Islet of Langerhans (tissue), 1 donor: ENCODE results near the gene HTR1A.

Source experiments
- FAIRE-seq: peaks from one replicate; lab custom pipeline; 2011; peaks lifted over from hg19 to GRCh38; lab: Jason Lieb, UNC

HTR1A gene

DNA sequence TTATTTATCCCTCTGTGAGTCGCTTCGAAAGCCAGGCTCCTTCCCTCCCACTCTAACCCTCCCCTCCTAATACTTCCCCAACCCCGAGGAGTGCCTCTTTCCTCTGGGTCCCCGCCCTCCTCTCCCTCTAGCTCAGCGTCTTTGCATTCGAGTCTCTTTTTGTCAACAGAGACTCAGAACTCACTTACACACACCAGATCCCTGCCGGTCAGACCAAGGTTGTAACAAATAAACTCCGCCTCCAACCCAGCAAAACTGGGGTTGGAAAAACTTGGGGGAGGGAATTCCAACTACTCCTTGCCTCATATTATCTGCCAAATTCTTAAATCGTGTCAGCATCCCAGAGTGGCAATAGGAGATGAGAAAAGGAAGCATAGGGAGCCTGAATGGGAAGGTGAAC lies at the start of gene HTR1A:
HTR1A (minus strand) TSS at position 167 of the 400 bp plus-strand sequence. CDS start 726 bp downstream, outside the sequence.
- FAIRE-seq: no peak

DNA sequence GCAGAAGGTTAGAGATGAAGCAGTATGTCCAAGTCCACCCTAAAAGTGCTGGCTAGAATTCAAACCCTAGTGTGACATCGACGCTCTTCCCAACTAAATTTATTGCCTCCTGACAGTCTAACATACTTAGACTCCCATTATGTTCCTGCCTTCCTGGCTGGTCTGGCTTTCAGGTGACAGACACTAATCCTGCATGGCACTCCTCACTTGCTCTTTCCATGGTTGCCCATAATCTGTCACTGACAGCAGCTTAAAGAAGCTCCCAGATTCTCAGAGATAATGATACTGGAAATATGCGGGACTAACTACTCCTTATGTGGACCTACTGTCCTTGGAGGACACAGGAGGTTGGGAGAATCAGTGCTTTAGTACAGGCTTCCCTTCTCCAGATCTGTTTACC lies 41.7 kb upstream of the HTR1A start:
- no peak for FAIRE-seq

DNA sequence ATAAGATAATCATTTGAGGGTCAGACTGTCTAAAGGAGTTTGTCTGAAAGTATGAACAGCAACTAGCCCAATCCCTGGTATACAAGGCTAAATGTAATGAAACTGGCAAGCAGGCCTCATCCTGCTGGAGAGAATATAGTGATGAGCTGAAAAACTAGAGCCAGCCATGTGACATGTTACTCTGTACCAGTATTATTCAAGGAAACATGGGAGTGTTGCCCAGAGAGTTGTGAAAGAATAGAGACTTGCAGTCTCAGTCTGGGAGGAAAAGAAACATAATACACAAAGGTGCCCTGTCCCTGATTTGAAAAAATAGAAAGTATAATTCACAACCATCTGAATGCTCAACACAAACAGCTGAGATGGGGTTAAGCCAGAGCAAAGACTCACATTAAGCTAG lies 37.9 kb upstream of the HTR1A start:
- FAIRE-seq: no peak

DNA sequence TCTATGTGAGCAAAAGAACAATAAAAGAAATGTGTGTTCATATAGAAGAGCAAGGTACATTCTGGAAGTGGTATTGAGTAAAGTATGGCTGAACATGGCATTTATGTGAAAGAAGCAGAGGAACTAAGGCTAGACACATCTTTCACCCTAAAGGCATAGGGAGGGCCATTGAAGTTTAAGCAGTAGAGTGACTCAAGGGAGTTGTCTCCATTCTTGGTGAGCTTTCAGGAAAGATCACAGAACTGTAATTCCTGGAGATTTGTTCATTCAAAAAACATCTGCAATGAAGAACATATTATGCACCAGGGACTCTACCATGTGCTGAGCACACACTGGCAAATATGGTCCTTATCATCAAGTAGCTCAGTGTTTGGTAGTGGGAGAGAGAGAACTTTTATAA lies 24.8 kb upstream of the HTR1A start:
- FAIRE-seq: no peak

DNA sequence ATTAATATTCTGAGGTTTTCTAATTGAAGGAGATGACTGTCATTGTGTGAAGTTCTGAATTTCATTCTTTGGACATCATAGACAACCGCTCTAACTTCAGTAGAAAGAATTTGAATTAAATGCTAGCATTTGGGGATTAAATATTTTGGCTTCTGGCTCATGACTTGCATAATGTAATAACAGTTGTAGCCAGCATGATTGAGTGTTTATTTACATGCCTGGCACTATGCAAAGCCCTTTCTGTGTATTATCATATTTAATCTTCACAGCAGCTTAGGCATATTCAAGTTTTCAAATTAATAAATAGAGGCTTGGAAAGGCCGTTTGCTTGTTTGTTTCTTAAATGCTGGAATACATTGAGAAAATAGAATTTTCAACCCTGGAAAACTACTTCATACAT lies 19.6 kb upstream of the HTR1A start:
- FAIRE-seq: no peak

DNA sequence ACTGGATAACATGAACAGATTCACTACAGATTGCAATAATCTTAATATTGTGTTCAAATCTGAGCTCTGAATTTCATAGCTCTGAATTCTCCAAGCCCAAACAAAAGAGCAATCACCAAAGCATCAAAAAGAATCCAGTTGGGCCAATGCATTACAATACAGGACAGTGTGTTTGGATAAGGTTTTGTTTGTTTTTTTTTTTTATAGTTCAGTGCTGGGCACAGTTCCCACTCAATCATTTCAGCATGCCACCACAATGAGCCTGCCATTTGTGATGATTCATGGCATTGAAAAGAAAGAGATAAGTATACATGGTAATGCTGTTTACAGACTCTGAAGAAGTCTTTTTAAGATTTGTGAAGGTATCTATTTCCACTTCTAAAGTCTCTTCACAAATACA lies 1.7 kb upstream of the HTR1A start:
- no peak for FAIRE-seq

DNA sequence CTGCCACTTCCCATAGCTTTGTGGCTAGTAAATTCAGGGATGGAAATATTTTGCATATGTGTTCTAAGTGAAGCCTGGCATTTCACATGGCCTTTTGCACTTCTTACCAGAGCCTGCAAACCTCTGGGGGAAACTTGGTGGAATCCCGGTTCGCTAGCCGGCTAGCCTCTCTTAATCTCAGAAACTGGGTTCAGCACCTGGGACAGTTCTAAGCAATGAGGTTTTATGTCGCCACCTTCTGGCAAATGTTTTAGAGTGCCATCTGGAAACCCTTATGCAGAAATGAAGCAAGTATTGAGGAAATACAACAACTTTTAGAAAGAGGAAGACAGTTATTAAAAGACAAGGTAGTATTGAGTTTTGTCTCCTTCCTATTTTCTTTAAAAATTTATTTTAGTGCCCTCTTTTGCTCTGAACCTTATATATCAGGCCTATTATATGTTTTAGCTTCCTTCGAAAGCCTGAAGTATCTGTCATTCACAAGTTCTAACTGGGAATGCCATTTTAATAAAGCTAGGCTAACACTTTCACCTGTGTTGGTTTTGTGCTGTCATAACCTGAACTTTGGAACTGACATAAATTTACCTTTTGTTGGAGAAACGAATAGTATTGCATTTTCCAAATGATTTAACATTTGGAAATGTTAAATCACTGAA lies 963 bp upstream of the HTR1A start:
- peak; percentile 85 for FAIRE-seq

DNA sequence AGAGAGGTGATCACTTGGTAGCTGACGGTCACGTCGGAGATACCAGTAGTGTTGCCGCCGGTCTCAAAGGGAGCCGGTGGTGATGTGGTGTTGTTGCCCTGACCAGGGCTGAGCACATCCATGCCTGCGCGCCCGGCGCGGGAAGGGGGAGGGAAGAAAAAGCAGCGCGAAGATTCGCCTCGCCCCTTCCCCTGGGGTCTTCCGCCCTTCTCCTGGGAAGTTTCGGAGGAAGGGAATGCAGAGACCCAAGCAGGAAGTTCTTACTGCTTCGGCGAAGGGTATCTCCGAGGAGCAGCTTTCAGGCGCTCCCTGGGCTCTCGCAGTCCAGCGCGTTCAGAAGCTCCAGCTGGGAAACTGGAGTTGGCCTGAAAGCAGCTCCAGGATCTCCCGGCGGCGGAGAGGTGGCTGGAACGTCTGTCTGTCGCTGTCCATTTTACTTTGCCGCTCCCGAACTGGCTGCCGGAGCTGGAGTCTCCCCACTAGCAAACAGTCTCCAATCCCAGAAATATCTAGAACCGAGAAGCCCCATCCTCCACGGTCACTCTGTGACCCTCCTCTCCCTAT lies 565 bp downstream of the HTR1A start:
- no peak for FAIRE-seq

DNA sequence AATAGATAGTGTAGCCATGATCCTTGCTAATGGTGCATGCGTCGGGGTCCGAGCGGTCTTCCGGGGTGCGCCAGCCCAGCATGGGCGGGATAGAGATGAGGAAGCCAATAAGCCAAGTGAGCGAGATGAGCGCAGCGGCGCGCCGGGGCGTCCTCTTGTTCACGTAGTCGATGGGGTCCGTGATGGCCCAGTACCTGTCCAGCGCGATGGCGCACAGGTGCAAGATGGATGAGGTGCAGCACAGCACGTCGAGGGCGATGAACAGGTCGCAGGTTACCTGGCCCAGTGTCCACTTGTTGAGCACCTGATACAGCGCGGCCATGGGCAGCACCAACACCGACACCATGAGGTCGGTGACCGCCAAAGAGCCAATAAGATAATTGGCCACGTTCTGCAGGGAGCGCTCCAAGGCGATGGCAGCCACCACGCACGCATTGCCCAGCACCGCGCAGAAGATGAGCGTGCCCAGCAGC lies 1.1 kb downstream of the HTR1A start:
- no peak for FAIRE-seq

DNA sequence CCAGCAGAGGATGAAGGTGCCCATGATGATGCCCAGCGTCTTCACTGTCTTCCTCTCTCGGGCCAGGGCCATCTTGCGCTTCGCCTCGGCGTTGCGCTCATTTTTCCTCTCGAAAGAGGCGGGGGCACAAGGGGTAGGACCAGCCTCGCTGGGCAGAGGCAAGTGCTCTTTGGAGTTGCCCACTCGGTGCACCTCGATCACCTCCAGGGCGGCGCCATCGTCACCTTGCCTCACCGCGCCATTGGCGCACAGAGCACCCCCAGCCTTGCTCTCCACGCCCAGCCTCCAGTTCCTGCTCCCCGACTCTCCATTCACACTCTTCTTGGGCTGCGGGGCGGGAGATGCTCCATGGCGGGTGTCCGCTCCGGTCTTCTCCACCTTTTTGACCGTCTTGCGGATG lies 1.6 kb downstream of the HTR1A start:
- FAIRE-seq: no peak

DNA sequence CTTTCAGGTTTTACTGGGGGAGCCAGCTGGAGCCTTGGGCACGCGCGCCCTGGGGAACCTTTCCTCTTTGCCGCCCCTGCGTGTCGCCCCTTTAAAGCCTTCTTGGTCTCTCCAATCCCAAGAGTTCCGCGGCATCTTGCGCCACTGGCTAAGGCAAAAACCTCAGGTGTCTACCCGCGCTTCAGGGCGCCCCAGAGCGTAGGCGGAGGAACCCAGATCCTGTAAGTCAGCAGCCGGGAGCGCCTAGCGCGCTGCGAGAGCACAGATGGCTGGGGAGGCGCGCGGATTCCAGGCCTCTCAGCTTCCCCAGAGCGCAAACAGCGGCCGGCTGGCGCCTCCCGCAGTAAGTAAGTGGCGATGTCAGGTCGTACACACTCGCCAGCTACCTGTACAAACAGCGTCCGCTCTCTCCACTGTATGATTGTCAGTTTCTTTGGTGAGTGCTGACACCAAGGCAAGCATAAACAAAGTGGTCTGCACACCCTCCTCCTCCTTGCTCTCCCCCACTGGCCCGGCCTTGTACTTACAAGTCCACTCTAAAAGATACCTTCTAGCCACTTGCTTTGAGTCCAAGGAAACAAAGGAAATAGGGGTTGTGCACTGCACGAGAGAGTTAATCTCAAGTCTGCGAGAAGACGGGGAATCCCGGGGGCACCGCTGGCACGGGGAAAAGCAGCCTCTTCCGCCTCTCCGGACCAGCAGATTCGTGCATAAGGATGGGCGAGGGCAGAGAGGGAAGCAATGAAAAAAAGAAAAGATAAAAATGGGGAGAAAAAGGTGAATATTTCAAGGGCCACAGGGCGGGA lies 2.9 kb downstream of the HTR1A start:
- no peak for FAIRE-seq

DNA sequence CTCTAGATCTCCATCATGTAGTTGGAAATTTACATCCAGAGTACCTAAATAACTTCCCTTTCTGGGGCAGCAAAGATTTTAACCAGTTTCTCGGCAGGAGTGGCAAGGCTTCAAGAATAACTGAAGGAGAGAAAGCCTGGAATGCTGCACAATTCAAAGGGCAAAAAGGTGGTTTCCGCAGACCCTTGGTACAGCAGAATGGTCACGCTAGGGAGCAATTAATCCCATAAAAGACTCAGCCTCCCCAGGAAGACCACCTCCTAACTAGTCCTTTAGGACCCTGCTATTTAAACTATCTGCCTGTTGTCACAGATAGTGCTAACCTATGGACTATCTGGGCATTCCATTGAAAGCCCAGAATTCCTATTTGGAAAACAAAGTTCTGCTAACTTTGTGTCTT lies 3.6 kb downstream of the HTR1A start:
- FAIRE-seq: no peak

DNA sequence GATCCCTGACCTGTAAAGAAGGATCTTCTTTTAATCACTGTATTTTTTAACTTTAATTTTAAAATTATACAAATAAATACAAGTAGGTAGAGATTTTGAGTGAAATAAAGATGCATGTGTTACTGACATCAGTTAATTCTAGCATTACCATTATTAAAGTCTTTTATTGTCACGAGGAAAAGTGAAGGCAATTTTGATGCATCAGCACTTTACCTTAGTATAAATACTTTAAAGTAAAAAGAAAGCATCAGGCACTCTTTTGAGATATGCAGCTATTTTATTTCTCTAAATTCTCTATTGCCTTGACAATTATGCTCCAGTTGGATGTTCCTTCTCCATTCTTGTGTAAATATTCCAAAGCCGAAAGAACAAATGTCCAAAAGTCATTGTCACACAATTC lies 4.6 kb downstream of the HTR1A start:
- no peak for FAIRE-seq

DNA sequence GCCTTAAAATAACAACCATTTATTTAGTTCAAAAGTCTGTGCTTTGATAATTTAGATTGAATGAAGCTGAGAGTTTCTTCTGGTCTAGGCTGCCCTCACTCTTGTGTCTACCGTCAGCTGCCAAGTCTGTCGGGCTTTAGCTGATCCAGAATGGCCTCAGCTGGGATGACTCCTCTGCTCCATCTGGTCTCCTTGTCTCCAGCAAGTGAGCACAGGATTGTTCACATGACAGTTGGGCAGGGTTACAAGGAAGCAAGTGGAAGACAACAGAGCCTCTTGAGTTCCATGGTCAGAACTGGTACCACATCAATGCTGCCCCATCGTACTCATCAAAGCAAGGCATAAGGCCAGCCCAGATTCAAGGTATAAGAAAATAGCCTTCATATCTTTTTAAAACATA lies 9.0 kb downstream of the HTR1A start:
- FAIRE-seq: no peak

DNA sequence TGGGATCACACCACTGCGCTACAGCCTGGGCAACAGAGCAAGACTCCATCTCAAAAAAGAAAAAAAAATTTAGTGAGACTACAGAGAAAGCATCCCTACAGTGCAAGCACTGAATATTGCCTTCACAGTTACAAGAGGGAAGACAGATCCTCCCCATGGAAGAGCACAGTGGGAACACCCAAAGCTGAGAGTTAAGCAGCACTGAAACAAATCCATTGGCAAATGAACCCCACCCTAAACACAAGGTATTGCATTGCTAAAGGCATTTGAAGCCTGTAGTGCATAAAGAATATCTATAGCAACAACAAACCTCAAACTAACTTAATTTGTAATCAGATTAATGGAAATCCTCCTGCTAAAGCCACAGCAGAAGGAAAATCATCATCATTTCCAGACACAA lies 27.1 kb downstream of the HTR1A start:
- no peak for FAIRE-seq

DNA sequence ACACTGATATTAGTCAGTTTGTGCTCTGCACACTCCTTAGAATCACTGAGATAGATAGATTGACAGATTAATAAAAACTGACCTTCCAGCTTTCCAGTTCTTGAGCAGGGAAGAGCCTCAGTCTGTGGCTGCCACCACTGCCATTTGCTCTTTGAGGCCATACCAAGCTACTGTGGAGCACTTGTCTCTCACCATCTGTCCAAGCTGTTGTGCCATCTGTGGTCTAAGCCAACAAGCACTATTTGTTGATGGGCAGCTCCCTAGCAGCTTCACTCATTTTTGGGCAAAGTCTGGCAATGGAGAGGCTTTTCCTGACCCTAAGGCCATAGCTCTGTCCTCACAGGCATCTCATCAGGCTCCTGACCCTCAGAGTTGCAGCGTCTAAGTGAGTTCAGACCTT lies 30.4 kb downstream of the HTR1A start:
- no peak for FAIRE-seq

DNA sequence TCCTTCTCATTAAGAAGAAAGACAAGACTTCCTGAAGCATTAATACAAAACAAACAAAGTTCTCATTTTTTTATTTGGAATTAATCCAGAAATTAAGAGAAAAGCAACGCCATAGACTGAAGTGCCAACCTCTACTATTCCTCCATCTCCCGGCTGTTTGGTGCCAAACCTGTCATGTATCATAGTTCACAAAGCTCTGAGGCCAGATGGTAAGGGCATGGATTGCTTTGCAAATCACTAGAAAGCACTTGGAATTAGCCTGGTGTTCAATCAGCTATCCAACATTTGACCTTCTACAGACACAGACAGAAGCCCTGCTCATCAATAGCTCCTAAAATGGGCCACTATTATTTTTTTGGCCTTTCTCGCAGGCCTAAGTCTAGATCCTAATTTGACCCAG lies 33.8 kb downstream of the HTR1A start:
- no peak for FAIRE-seq

DNA sequence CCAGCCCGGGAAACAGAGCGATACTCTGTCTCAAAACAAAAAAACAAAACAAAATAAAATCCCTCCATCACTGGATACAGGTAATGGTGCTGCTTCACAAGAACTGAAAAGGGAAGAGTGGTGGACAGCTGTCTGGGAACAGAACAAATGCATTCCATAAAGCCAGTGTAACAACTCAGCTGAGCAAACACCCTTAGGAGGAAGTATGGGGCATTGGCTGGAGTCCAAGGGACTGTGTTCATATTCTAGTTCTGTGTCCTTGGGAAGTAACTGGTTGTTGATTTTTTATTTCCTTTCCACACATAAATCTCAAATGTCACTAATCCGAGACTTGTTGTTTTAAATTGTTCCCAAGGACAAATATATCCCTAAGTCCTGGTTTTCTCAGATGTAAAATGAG lies 38.3 kb downstream of the HTR1A start:
- no peak for FAIRE-seq

DNA sequence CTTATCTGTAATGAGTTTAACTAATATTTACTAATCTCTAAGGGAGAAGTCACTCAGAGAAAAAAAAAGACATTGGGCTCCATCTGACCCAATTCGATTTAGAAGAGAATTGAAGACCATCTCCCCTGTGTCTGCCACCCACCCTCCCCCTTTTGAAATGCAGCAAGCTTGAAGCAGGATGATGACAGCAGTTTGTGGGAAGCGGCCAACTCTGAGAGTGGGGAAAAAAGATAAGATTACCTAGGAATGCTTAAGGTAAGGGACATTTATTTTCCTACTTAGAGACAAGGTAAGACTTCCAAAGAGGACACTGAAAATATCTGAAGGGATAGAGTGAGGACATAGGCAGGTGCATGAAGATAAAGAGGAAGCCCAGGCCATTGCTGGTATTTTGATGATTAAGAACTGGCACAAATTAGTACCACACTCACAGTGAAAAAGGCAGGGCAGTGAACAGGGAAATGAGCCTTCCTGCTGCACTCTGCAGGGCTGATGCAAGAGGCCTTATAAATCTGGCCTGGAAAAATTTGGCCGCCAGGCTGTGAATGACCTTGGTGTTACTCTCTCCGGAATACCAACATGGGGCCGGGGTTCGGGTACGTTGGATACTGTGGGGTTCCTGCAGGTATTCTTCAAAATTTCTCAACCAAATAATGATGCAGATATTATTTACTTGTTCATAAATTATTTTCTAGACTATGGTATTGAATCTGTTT lies 42.3 kb downstream of the HTR1A start:
- FAIRE-seq: no peak

DNA sequence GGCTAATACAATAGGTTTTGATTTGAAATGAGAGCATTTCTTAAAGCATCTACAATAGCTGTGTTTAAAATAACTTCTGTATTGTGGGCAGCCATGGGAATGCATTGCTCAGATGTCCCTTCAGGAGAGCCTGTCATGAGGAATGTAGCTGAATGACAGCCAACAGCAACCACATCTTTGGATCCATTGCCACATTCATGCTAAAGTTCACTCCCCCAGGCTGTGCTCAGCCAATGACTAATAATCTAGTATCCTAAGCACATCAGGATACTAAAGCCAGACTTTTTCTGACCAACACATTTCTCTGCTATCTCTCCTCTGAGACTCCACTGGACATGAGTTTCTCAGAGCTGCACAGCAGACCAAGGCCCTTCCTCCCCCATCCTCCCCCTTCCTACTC lies 45.5 kb downstream of the HTR1A start:
- FAIRE-seq: no peak

DNA sequence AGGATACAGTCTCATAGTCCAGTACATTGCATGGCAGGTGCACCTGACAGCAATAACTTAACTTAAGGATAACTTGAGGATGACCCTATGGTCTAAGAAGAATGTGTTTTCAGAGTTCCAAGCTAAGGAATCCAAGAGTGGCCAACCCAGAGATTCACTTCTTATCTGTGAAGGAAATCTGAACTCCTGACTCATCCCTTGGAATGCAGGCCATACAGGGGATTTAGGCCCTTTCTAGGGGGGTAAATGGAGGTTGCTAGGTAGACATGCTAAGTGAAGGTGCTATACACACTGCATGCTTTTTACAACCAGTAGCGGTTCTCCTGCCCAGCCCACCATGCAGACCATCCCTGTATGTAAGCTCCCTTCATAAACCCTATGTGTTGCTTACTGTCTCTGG lies 50.4 kb downstream of the HTR1A start:
- FAIRE-seq: no peak
